ENCODE measurements around the gene ERG.

DNA sequence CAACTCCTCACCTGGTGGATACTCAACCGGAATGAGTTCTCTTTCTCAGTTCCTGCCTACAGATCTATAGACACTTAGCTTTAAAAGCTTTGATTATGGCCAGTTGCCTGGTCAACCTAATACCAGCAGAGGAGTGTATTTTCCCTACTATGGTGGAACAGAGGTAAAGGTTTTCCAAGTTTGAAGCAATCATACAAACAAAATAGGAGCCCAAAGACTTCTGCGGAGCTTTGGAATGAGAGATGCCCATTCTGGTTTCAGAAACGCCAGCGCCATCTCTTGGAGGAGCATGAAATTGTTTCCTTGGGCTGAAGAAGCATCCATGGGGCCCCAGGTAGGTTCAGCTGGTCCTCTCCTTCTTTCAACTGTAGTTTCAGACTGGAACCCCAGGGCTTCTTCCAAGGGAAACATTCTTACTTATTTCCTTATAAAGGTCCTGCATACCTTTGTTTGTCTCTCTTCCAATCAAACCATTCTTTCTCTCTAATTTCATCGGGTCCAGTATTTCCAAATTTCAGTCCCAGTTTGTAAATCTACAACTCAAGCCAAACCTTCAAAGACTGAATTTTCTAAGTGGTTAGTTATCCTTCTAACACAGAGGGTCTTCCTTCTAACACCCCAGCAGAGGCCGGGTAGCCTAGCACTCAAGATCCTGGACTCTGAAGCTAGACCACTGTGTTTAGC is 145.6 kb downstream of the ERG start:
- TF ChIP-seq, protein P1, sequence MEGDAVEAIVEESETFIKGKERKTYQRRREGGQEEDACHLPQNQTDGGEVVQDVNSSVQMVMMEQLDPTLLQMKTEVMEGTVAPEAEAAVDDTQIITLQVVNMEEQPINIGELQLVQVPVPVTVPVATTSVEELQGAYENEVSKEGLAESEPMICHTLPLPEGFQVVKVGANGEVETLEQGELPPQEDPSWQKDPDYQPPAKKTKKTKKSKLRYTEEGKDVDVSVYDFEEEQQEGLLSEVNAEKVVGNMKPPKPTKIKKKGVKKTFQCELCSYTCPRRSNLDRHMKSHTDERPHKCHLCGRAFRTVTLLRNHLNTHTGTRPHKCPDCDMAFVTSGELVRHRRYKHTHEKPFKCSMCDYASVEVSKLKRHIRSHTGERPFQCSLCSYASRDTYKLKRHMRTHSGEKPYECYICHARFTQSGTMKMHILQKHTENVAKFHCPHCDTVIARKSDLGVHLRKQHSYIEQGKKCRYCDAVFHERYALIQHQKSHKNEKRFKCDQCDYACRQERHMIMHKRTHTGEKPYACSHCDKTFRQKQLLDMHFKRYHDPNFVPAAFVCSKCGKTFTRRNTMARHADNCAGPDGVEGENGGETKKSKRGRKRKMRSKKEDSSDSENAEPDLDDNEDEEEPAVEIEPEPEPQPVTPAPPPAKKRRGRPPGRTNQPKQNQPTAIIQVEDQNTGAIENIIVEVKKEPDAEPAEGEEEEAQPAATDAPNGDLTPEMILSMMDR (conservative IDR thresholded peaks at IDR 0.05) = peak; percentile 81
- no peak for TF ChIP-seq ZFX (IDR thresholded peaks at IDR 0.05)
